Loucy (cell line): ENCODE measurements around the gene ENOX1.

Source experiments
- CTCF ChIP-seq: fragments of 200-600 bp; sonication (generic); conservative IDR thresholded peaks from 2 replicates; pipeline ENCODE4 v1.5.1; 2014; ENCODE audit warnings: mild to moderate bottlenecking, antibody characterized with exemption, low read length
- EZH2phosphoT487 ChIP-seq: fragments of 200-600 bp; IDR thresholded peaks from 2 replicates; pipeline ENCODE4 v1.6.1; 2018; ENCODE audit warnings: antibody characterized with exemption, mild to moderate bottlenecking, moderate library complexity, borderline replicate concordance

DNA sequence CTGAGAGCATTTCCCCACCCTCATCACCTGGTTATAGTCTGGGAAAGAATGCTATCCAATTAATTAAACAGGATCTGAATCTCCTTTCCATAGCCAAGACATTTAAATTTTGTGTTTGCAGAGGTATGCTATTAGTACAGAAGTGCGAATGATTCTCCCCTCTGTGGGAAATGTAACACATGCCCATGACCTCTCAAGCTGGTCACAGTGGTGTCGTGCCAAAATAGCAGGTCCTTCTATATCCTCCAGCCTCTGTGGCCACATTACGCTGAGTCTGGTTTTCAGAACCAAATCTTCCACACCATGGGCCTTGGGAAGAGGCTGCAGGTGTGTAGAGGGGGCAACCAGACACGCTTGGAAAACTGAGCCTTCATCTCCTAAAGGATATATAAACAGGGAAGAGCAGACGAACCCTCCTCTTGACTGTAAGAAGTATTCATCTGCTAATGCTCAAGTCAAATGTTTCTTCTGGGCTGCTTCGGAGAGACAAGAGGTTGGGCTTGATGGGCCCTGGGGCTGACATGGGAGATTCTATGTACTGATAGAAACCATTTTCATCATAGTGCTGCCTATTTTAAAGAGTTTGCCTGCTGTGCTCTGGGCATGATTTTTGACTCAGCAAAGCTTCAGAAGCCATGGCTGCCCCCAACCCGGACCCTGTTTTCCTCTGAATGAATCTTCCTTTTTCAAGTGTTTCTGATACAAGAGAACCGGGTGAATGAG lies 565.7 kb downstream of the ENOX1 start:
- TF ChIP-seq CTCF (no peak), EZH2phosphoT487 (no peak)
